H1 (cell line): ENCODE data around the gene TAS2R50. TPM values are rescaled to one million over a fixed set of nuclear protein-coding genes. Genes with fewer than 3 reads are reported as not detected.

Source experiments
- CTCF ChIA-PET: fragments of 300-600 bp; sonication (Branson Sonifier 250); formaldehyde crosslinking; loops from one replicate; lab custom pipeline; 2021; ENCODE audit not compliant: partially characterized antibody; lab: Charles Lee
- POLR2A ChIA-PET: fragments of 300-600 bp; sonication (Branson Sonifier 250); formaldehyde crosslinking; loops from one replicate; lab custom pipeline; 2021; ENCODE audit warnings: inconsistent platforms; ENCODE audit not compliant: partially characterized antibody; lab: Charles Lee
- DNase-seq, 2 experiments: peaks; one replicate each; pipeline versions ENCODE4 v3.0.0 to v3.0.0-alpha.2; 2010 to 2022; ENCODE audit warnings: low spot score in 2 of 2, low read depth in 1 of 2, mixed read lengths in 1 of 2
- FAIRE-seq: peaks from 2 replicates; lab custom pipeline; 2011; peaks lifted over from hg19 to GRCh38; lab: Jason Lieb, UNC
- H2AFZ ChIP-seq: 2 replicates; pipeline ENCODE4 v1.8.1; 2012; ENCODE audit warnings: low read length, inconsistent platforms
- H2AK5ac ChIP-seq: 2 replicates; pipeline ENCODE4 v1.6.1; 2013; ENCODE audit warnings: low read depth, low read length
- H2BK120ac ChIP-seq: replicated peaks from 2 replicates; pipeline ENCODE3; 2013; ENCODE audit warnings: low read depth, low read length, inconsistent platforms
- H2BK12ac ChIP-seq: 2 replicates; pipeline ENCODE4 v1.6.1; 2013; ENCODE audit warnings: low read depth, low read length
- H2BK15ac ChIP-seq: 2 replicates; pipeline ENCODE4 v1.6.1; 2013; ENCODE audit warnings: low read length
- H2BK20ac ChIP-seq: 2 replicates; pipeline ENCODE4 v1.6.1; 2013; ENCODE audit warnings: low read length
- H2BK5ac ChIP-seq: 2 replicates; pipeline ENCODE4 v1.6.1; 2013; ENCODE audit warnings: low read depth, low read length
- H3K14ac ChIP-seq: 2 replicates; pipeline ENCODE4 v1.6.1; 2013; ENCODE audit warnings: inconsistent platforms; ENCODE audit not compliant: insufficient read length
- H3K18ac ChIP-seq: 2 replicates; pipeline ENCODE4 v1.6.1; 2013; ENCODE audit warnings: low read length; ENCODE audit errors: extremely low read depth
- H3K23ac ChIP-seq: 2 replicates; pipeline ENCODE4 v1.6.1; 2013; ENCODE audit warnings: inconsistent platforms; ENCODE audit not compliant: insufficient read length
- H3K23me2 ChIP-seq: 2 replicates; pipeline ENCODE4 v1.6.1; 2013; ENCODE audit warnings: low read depth, low read length
- H3K27ac ChIP-seq: 2 replicates; pipeline ENCODE4 v1.6.1; 2011; ENCODE audit warnings: low read depth, low read length, inconsistent platforms
- H3K27me3 ChIP-seq, 4 experiments: replicated peaks in 1 of 4; 1 replicate in 1 of 4; 2 replicates in 3 of 4; pipeline versions ENCODE4 v1.6.1 to v1.8.1; 2011 to 2013; ENCODE audit warnings: low read length in 3 of 4, mild to moderate bottlenecking in 3 of 4, inconsistent platforms in 2 of 4, mixed read lengths in 2 of 4, moderate library complexity in 1 of 4; ENCODE audit not compliant: control insufficient read depth in 3 of 4, insufficient read depth in 3 of 4; ENCODE audit errors: extremely low read depth in 1 of 4
- H3K36me3 ChIP-seq, 4 experiments: 2 replicates each; pipeline versions ENCODE4 v1.6.1 to v1.8.1; 2011 to 2013; ENCODE audit warnings: mild to moderate bottlenecking in 4 of 4, low read length in 3 of 4, moderate library complexity in 2 of 4, control low read depth in 1 of 4, inconsistent platforms in 1 of 4; ENCODE audit not compliant: insufficient read depth in 4 of 4, control insufficient read depth in 2 of 4
- H3K4ac ChIP-seq: replicated peaks from 2 replicates; pipeline ENCODE3; 2013; ENCODE audit warnings: low read length, low read depth, mixed read lengths, inconsistent platforms; ENCODE audit not compliant: insufficient read length
- H3K4me1 ChIP-seq, 4 experiments: replicated peaks in 1 of 4; 1 replicate in 1 of 4; 2 replicates in 3 of 4; pipeline versions ENCODE4 v1.6.1 to v1.8.1; 2011 to 2013; ENCODE audit warnings: low read length in 3 of 4, inconsistent platforms in 2 of 4, mixed read lengths in 1 of 4; ENCODE audit not compliant: insufficient read depth in 4 of 4, control insufficient read depth in 3 of 4
- H3K4me2 ChIP-seq, 2 experiments: 2 replicates each; pipeline versions ENCODE4 v1.6.1 to v1.8.1; 2011 to 2013; ENCODE audit warnings: low read depth in 2 of 2, low read length in 2 of 2, control low read depth in 1 of 2, inconsistent platforms in 1 of 2, mild to moderate bottlenecking in 1 of 2; ENCODE audit not compliant: insufficient read depth in 1 of 2
- H3K4me3 ChIP-seq, 4 experiments: fragments of 200-600, 300-600 bp in 1 of 4; sonication (generic), shearing (Covaris generic), sonication (Bioruptor Twin) in 1 of 4; 2 replicates each; pipeline versions ENCODE4 v1.5.1 to v1.8.1; 2011 to 2016; ENCODE audit warnings: low read length in 4 of 4, low read depth in 3 of 4, control low read depth in 2 of 4, inconsistent platforms in 2 of 4, mild to moderate bottlenecking in 2 of 4, mixed read lengths in 1 of 4, moderate library complexity in 1 of 4; ENCODE audit not compliant: insufficient read depth in 2 of 4; ENCODE audit errors: extremely low read depth in 1 of 4
- H3K56ac ChIP-seq: replicated peaks from 2 replicates; pipeline ENCODE3; 2013; ENCODE audit warnings: low read depth, mild to moderate bottlenecking, mixed read lengths, low read length, inconsistent platforms; ENCODE audit not compliant: insufficient read length
- H3K79me1 ChIP-seq: 2 replicates; pipeline ENCODE4 v1.6.1; 2013; ENCODE audit warnings: low read depth, low read length, control low read depth
- H3K79me2 ChIP-seq, 2 experiments: 2 replicates each; pipeline versions ENCODE4 v1.6.1 to v1.8.1; 2012 to 2013; ENCODE audit warnings: low read length in 2 of 2, mild to moderate bottlenecking in 2 of 2, inconsistent platforms in 1 of 2; ENCODE audit not compliant: insufficient read depth in 2 of 2, control insufficient read depth in 1 of 2
- H3K9ac ChIP-seq, 4 experiments: replicated peaks in 1 of 4; 1 replicate in 1 of 4; 2 replicates in 3 of 4; pipeline versions ENCODE4 v1.6.1 to v1.8.1; 2011 to 2013; ENCODE audit warnings: low read depth in 3 of 4, low read length in 3 of 4, control low read depth in 2 of 4, mild to moderate bottlenecking in 2 of 4, moderate library complexity in 2 of 4, inconsistent platforms in 1 of 4; ENCODE audit errors: extremely low read depth in 1 of 4
- H3K9me3 ChIP-seq, 2 experiments: 2 replicates each; pipeline versions ENCODE4 v1.6.1 to v1.8.1; 2012 to 2013; ENCODE audit warnings: mild to moderate bottlenecking in 2 of 2, moderate library complexity in 2 of 2, control low read depth in 1 of 2, inconsistent platforms in 1 of 2, low read depth in 1 of 2, low read length in 1 of 2, mixed read lengths in 1 of 2; ENCODE audit not compliant: insufficient read depth in 2 of 2
- H4K20me1 ChIP-seq, 2 experiments: replicated peaks in 1 of 2; 2 replicates each; pipeline versions ENCODE3 to v1.8.1; 2011 to 2013; ENCODE audit warnings: inconsistent platforms in 2 of 2, low read length in 2 of 2, mild to moderate bottlenecking in 1 of 2; ENCODE audit not compliant: insufficient read depth in 2 of 2, control insufficient read depth in 1 of 2
- H4K5ac ChIP-seq: 2 replicates; pipeline ENCODE4 v1.6.1; 2013; ENCODE audit warnings: low read length, low read depth, mixed read lengths, inconsistent platforms; ENCODE audit not compliant: insufficient read length
- H4K8ac ChIP-seq: 2 replicates; pipeline ENCODE4 v1.8.0; 2013; ENCODE audit warnings: mild to moderate bottlenecking, moderate library complexity, low read length, inconsistent platforms; ENCODE audit not compliant: insufficient read depth; ENCODE audit errors: extremely low read depth
- H4K91ac ChIP-seq: replicated peaks from 2 replicates; pipeline ENCODE3; 2013; ENCODE audit warnings: low read length, mixed read lengths, inconsistent platforms; ENCODE audit not compliant: insufficient read length
- BCL11A ChIP-seq, 2 experiments: IDR thresholded peaks; one replicate each; pipeline ENCODE4 v1.6.1; 2011; ENCODE audit warnings: low read depth in 2 of 2, low read length in 2 of 2, mild to moderate bottlenecking in 2 of 2
- CREB1 ChIP-seq: IDR thresholded peaks from 2 replicates; pipeline ENCODE4 v1.6.1; 2012; ENCODE audit warnings: inconsistent platforms
- E2F6 ChIP-seq: IDR thresholded peaks from 2 replicates; pipeline ENCODE4 v1.6.1; 2012; ENCODE audit warnings: inconsistent platforms
- EZH2 ChIP-seq: fragments of 200-600 bp; sonication (generic); IDR thresholded peaks from 2 replicates; pipeline ENCODE4 v1.7.1; 2012; ENCODE audit warnings: low read depth, mild to moderate bottlenecking, moderate library complexity, low read length, inconsistent platforms; ENCODE audit not compliant: severe bottlenecking
- GTF2F1 ChIP-seq: IDR thresholded peaks from 2 replicates; pipeline ENCODE4 v1.6.1; 2012; ENCODE audit warnings: low read depth, low read length, improper control_type of control experiment, borderline replicate concordance
- MAFK ChIP-seq: IDR thresholded peaks from 2 replicates; pipeline ENCODE4 v1.6.1; 2012; ENCODE audit warnings: low read depth, mild to moderate bottlenecking, improper control_type of control experiment, low read length
- MAX ChIP-seq: IDR thresholded peaks from 2 replicates; pipeline ENCODE4 v1.6.1; 2012; ENCODE audit warnings: inconsistent platforms
- NRF1 ChIP-seq: IDR thresholded peaks from 2 replicates; pipeline ENCODE4 v1.6.1; 2011; ENCODE audit warnings: mild to moderate bottlenecking, low read depth, low read length, improper control_type of control experiment
- SP2 ChIP-seq: IDR thresholded peaks from 2 replicates; pipeline ENCODE4 v1.6.1; 2012; ENCODE audit warnings: mild to moderate bottlenecking, low read length, inconsistent platforms
- TAF1 ChIP-seq: IDR thresholded peaks from 2 replicates; pipeline ENCODE4 v1.6.1; 2011; ENCODE audit warnings: mild to moderate bottlenecking, low read depth, low read length
- TAF7 ChIP-seq: optimal IDR thresholded peaks from 2 replicates; pipeline ENCODE3; 2011; ENCODE audit warnings: low read depth, mild to moderate bottlenecking, inconsistent platforms, low read length, moderate library complexity, borderline replicate concordance
- TCF12 ChIP-seq: IDR thresholded peaks from 2 replicates; pipeline ENCODE4 v1.6.1; 2011; ENCODE audit warnings: low read depth, mild to moderate bottlenecking, low read length
- WGBS, 2 experiments: shearing (Covaris generic) in 1 of 2; methylation state at CpG; one replicate each; pipeline versions ENCODE4 v1.1.6 to v1.1.7; 2013 to 2015; ENCODE audit warnings: low lambda C conversion rate in 2 of 2, mixed read lengths in 2 of 2, inconsistent platforms in 1 of 2, low coverage in 1 of 2, missing lambda C conversion rate in 1 of 2; ENCODE audit not compliant: insufficient replicate concordance in 2 of 2, insufficient coverage in 1 of 2, insufficient read length in 1 of 2; ENCODE audit errors: extremely low coverage in 1 of 2, missing lambda C conversion rate in 1 of 2; 5-methylcytosine and 5-hydroxymethylcytosine counted together
- long read RNA-seq, 2 experiments: library from RNA in 1 of 2; library from capped mRNA in 1 of 2; stranded (forward); transcript quantifications; one replicate each; pipeline ENCODE4 v2.0.0, GENCODE V29; 2021; ENCODE audit warnings: inconsistent platforms in 1 of 2
- polyA minus RNA-seq, 3 experiments: library from RNA; depleted of rRNA, polyadenylated mRNA; stranded (reverse); fragments of >200 nt; gene quantifications; 1 replicate in 2 of 3; 2 replicates in 1 of 3; pipeline ENCODE4 v1.2.3, GENCODE V29; 2011
- polyA plus RNA-seq, 7 experiments: library from polyadenylated mRNA; depleted of rRNA in 3 of 7; stranded (reverse) in 5 of 7; unstranded in 2 of 7; fragments of >200 nt in 5 of 7; fragments of 200-250 nt in 2 of 7; gene quantifications; 1 replicate in 5 of 7; 2 replicates in 1 of 7; 4 replicates in 1 of 7; pipeline versions ENCODE4 v1.2.1 to v1.2.3, GENCODE V29; 2011 to 2013; ENCODE audit warnings: missing spikeins in 2 of 7, mixed read lengths in 2 of 7
- total RNA-seq: library from RNA; stranded (reverse); fragmentation: NEBNext Ultra II Directional; extraction: Animal tissue kit (Norgen Biotek cat#: 25700); gene quantifications from 2 replicates; pipeline ENCODE4 v1.2.1, GENCODE V29; 2021

TAS2R50 gene
- total RNA-seq (0.33 and 0.50 TPM in 2 replicates), polyA plus RNA-seq (2011; rRNA removed) (0.11 TPM in 1 of 2 replicates, not detected in the other), polyA minus RNA-seq (2011; rRNA and poly(A)+ RNA removed) (4.2 and 6.6 TPM in 2 replicates)
- polyA plus RNA-seq (2011; cell fraction: cytosol; rRNA removed): 0.13 TPM
- polyA plus RNA-seq (2011; cell fraction: nucleus; rRNA removed): 0.50 TPM
- not detected in 4 replicates for polyA plus RNA-seq (2012, experiment 1 of 2)
- not detected for polyA plus RNA-seq (2012, experiment 2 of 2)
- 0.06 TPM for polyA plus RNA-seq (2013, experiment 1 of 2)
- 0.06 TPM for polyA plus RNA-seq (2013, experiment 2 of 2)
- not detected for polyA minus RNA-seq (2011; cell fraction: cytosol; rRNA and poly(A)+ RNA removed)
- 26.4 TPM for polyA minus RNA-seq (2011; cell fraction: nucleus; rRNA and poly(A)+ RNA removed)
- long read RNA-seq, experiment 1: 0 reads
- long read RNA-seq, experiment 2: 0 reads

- POLR2A ChIA-PET: no interaction called here
- Histone ChIP-seq H2BK120ac (no peak within 1 kb of the TSS), H3K36me3 (no peaks in the 10 kb centered on the region; a peak in 1 of 8 replicates), H3K23ac (no peak within 1 kb of the TSS), H3K56ac (no peak within 1 kb of the TSS), H3K79me2 (no peaks in the 10 kb centered on the region), H3K4me1 (no peaks in the 10 kb centered on the region), H3K27me3 (no peaks in the 10 kb centered on the region), H3K4ac (no peak within 1 kb of the TSS), H4K5ac (no peak within 1 kb of the TSS), H3K79me1 (no peaks in the 10 kb centered on the region), H3K14ac (no peak within 1 kb of the TSS), H2AFZ (no peak within 1 kb of the TSS), H2BK5ac (no peak within 1 kb of the TSS), H3K27ac (no peak within 1 kb of the TSS), H4K91ac (no peak within 1 kb of the TSS), H2BK15ac (no peak within 1 kb of the TSS), H3K9ac (no peak within 1 kb of the TSS), H2AK5ac (no peak within 1 kb of the TSS), H3K4me3 (no peak within 1 kb of the TSS), H3K4me2 (no peak within 1 kb of the TSS), H2BK12ac (no peak within 1 kb of the TSS), H4K8ac (no peak within 1 kb of the TSS), H3K18ac (no peak within 1 kb of the TSS), H3K23me2 (no peaks in the 10 kb centered on the region), H2BK20ac (no peak within 1 kb of the TSS), H3K9me3 (no peaks in the 10 kb centered on the region), H4K20me1 (no peaks in the 10 kb centered on the region)
- FAIRE-seq (no peak), DNase-seq (no peak)
- CTCF ChIA-PET: interaction anchor here (0.8 kb wide), 1 partner anchor 38 kb away, joined by 3 read pairs; no protein-coding TSS in a partner anchor
- WGBS, 2 experiments: 39% methylated on average over 2 of the region's 2 CpGs; no CpG with 5 or more reads in 1 of the 2 experiments
- no peak for TF ChIP-seq GTF2F1
- TF ChIP-seq SP2: no peak
- no peak for TF ChIP-seq MAFK
- TF ChIP-seq CREB1: no peak
- TF ChIP-seq EZH2: no peak
- no peak for TF ChIP-seq E2F6
- no peak for TF ChIP-seq TAF7
- TF ChIP-seq NRF1: no peak
- TF ChIP-seq TAF1: no peak
- no peak for TF ChIP-seq TCF12
- TF ChIP-seq MAX: no peak
- TF ChIP-seq BCL11A (IDR thresholded peaks at IDR 0.05; ENCODE audit: low read depth in 2 of 2, low read length in 2 of 2): no peak
Measured at GRCh38 chr12:10986812-10987211, at the start of gene TAS2R50. Gene TAS2R50, minus strand, starts transcription at chr12:10986912. Its CDS starts 52 bp downstream, at chr12:10986860.
